ENCODE measurements around the gene KRCC1.

KRCC1 gene

DNA sequence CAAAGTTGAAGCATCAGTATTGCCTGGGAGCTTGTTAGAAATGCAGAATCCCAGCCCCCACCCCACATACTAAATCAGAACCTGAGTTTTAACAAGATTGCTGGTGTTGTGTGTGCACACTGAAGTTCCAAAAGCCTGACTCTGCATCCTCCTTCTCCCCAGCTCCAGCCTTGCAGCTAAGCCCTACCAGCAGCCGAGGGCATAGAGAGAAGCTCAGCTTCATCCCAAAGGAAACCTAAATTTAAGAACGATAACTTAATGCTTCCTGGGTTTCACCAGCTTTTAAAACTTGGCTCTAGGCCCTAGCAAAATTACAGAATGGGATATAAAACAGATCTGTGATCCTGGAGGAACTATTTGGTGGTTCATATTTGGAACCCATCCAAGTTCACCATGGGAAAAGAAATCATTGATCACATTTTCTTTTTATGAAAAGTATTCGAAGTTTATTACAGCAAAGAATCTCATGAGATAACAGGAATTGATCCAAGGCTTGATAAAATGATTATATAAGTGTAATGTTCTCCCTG, 23.1 kb upstream of the KRCC1 start:
- no peaks in the 10 kb centered on the region for H3K36me3 ChIP-seq
- H3K4me3 ChIP-seq (ENCODE audit: low read depth in 1 of 2, low read length in 1 of 2): no peak overlapping the region
- TF ChIP-seq, protein P1, sequence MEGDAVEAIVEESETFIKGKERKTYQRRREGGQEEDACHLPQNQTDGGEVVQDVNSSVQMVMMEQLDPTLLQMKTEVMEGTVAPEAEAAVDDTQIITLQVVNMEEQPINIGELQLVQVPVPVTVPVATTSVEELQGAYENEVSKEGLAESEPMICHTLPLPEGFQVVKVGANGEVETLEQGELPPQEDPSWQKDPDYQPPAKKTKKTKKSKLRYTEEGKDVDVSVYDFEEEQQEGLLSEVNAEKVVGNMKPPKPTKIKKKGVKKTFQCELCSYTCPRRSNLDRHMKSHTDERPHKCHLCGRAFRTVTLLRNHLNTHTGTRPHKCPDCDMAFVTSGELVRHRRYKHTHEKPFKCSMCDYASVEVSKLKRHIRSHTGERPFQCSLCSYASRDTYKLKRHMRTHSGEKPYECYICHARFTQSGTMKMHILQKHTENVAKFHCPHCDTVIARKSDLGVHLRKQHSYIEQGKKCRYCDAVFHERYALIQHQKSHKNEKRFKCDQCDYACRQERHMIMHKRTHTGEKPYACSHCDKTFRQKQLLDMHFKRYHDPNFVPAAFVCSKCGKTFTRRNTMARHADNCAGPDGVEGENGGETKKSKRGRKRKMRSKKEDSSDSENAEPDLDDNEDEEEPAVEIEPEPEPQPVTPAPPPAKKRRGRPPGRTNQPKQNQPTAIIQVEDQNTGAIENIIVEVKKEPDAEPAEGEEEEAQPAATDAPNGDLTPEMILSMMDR (IDR thresholded peaks at IDR 0.05): no peak
- no peaks in the 10 kb centered on the region for H3K27me3 ChIP-seq
- H3K27ac ChIP-seq: no peak overlapping the region
- no peaks in the 10 kb centered on the region for H3K9me3 ChIP-seq
- H3K4me1 ChIP-seq (ENCODE audit: control insufficient read depth in 1 of 2, insufficient read depth in 1 of 2, low read depth in 1 of 2, low read length in 1 of 2): peaks cover 11% of the 10 kb centered on the region in 2 experiments

DNA sequence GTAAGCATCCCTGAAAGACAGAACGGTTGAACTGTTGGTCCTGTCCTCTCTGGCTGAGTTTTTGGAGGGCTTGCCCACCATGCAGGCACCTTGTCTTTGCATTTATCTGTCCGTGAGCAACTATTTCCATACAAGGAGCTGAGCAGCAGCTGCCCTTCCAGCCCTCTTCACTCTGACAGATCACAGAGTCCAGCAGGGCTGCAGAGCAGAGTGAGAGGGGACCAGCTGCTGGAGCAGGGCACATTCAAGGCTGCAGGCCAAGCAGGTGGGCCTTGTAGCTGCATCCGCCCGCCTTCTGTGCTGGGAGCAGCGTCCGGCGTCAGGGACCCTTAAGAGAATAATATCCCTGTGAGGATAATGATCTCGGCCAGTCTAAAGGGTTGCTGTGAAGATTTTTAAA, 21.5 kb upstream of the KRCC1 start:
- H3K9me3 ChIP-seq: no peaks in the 10 kb centered on the region
- no peak overlapping the region for H3K4me3 ChIP-seq (ENCODE audit: low read depth in 1 of 2, low read length in 1 of 2)
- H3K36me3 ChIP-seq: no peaks in the 10 kb centered on the region
- H3K27ac ChIP-seq: no peak overlapping the region
- peaks cover 11% of the 10 kb centered on the region in 2 experiments for H3K4me1 ChIP-seq (ENCODE audit: control insufficient read depth in 1 of 2, insufficient read depth in 1 of 2, low read depth in 1 of 2, low read length in 1 of 2)
- H3K27me3 ChIP-seq: no peaks in the 10 kb centered on the region
- TF ChIP-seq, protein P1 (IDR thresholded peaks at IDR 0.05): no peak

DNA sequence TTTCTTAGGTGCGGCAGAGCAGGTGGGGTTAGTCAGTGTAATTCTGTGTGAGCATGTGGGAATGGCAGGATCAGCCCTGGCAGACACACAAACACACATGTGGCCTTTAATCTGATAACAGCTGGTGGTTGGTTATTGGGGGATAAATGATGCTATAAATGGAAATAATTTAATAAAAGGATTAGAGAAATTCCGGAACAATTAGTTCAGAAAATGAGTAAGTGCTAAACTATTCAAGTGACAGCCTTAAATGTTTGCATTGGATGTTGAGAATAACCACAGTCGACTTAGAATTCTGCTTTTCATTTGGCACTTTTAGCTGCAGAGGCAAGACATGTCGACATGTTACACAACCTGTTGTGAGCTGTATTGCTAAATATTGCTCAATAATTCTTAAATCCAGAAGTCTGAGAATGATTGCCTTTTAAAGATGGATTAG, 19.3 kb upstream of the KRCC1 start:
- TF ChIP-seq, protein P1 (IDR thresholded peaks at IDR 0.05): no peak
- H3K4me3 ChIP-seq (ENCODE audit: low read depth in 1 of 2, low read length in 1 of 2): peak overlapping the region in 1 of 2 experiments; percentile 11
- H3K36me3 ChIP-seq: no peaks in the 10 kb centered on the region
- H3K27me3 ChIP-seq: no peaks in the 10 kb centered on the region
- H3K9me3 ChIP-seq: no peaks in the 10 kb centered on the region
- peaks cover 11% of the 10 kb centered on the region in 2 experiments for H3K4me1 ChIP-seq (ENCODE audit: control insufficient read depth in 1 of 2, insufficient read depth in 1 of 2, low read depth in 1 of 2, low read length in 1 of 2)
- peak overlapping the region; percentile 72 for H3K27ac ChIP-seq

DNA sequence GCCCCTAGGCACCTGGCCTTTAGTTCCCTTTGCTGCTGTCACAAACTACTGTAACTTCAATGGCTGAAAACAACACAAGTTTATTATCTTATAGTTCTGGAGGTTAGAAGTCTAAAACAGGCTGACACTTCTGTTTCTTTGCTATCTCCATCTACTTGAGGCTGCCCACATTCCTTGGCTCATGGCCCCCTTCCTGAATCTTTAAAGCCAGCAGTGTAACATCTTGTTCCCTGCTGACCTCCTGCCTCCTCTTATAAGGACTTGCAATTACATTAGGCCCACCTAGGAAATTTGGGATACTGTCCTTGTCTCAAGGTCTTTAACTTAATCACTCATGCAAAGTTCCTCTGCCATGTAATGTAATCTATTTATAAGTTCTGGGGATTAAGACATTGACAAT, 18.6 kb upstream of the KRCC1 start:
- H3K27me3 ChIP-seq: no peaks in the 10 kb centered on the region
- TF ChIP-seq, protein P1 (IDR thresholded peaks at IDR 0.05): no peak
- no peaks in the 10 kb centered on the region for H3K9me3 ChIP-seq
- H3K36me3 ChIP-seq: no peaks in the 10 kb centered on the region
- no peak overlapping the region for H3K27ac ChIP-seq
- no peak overlapping the region for H3K4me3 ChIP-seq (ENCODE audit: low read depth in 1 of 2, low read length in 1 of 2)
- peaks cover 11% of the 10 kb centered on the region in 2 experiments for H3K4me1 ChIP-seq (ENCODE audit: control insufficient read depth in 1 of 2, insufficient read depth in 1 of 2, low read depth in 1 of 2, low read length in 1 of 2)

DNA sequence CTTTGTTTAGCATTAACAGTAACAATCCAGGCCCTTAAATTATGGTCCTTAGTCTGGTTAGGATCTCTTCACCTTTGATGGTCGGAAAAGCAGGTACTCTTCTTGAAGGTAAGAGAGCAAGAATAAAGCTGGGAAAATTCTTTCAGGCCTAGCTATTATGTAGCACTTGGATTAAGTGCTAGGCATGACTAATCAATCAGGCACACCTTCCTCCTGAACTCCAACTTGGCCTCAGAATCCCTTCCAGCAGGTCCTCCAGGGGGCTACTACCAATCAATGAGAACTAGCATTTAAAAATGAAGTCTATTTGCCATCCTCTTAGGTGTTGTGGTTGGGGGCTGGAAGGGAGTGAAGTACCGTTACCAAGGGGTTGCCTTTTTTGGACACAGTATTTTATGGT, 15.8 kb upstream of the KRCC1 start:
- H3K4me3 ChIP-seq (ENCODE audit: low read depth in 1 of 2, low read length in 1 of 2): no peak overlapping the region
- no peaks in the 10 kb centered on the region for H3K9me3 ChIP-seq
- H3K4me1 ChIP-seq (ENCODE audit: control insufficient read depth in 1 of 2, insufficient read depth in 1 of 2, low read depth in 1 of 2, low read length in 1 of 2): peaks cover 11% of the 10 kb centered on the region in 2 experiments
- H3K27ac ChIP-seq: no peak overlapping the region
- no peaks in the 10 kb centered on the region for H3K27me3 ChIP-seq
- H3K36me3 ChIP-seq: no peaks in the 10 kb centered on the region
- TF ChIP-seq, protein P1 (IDR thresholded peaks at IDR 0.05): no peak

Measured in neutrophil (primary cell).